Left renal cortex interstitium (tissue), 4 donors: ENCODE results near the gene NUDT16L1. TPM values are rescaled to one million over a fixed set of nuclear protein-coding genes. Genes with fewer than 3 reads are reported as not detected.

ENCODE experiments used
- DNase-seq, 4 donors: peaks; one replicate each; pipeline ENCODE4 v3.0.0-alpha.2; 2013; ENCODE audit warnings: low read depth in 4 of 4, low spot score in 2 of 4, missing footprints in 1 of 4
- polyA plus RNA-seq, 4 donors: library from polyadenylated mRNA; unstranded; fragments of 120-200 nt; gene quantifications; one replicate each; pipeline ENCODE4 v1.2.1, GENCODE V29; 2013; ENCODE audit not compliant: insufficient read length in 4 of 4

Gene NUDT16L1
- polyA plus RNA-seq, 4 donors: 37.0 to 66.3 (median 49.7) TPM

GRCh38 chr16:4663777-4664465, 29.4 kb upstream of the NUDT16L1 start:
- no peak for DNase-seq

DNA sequence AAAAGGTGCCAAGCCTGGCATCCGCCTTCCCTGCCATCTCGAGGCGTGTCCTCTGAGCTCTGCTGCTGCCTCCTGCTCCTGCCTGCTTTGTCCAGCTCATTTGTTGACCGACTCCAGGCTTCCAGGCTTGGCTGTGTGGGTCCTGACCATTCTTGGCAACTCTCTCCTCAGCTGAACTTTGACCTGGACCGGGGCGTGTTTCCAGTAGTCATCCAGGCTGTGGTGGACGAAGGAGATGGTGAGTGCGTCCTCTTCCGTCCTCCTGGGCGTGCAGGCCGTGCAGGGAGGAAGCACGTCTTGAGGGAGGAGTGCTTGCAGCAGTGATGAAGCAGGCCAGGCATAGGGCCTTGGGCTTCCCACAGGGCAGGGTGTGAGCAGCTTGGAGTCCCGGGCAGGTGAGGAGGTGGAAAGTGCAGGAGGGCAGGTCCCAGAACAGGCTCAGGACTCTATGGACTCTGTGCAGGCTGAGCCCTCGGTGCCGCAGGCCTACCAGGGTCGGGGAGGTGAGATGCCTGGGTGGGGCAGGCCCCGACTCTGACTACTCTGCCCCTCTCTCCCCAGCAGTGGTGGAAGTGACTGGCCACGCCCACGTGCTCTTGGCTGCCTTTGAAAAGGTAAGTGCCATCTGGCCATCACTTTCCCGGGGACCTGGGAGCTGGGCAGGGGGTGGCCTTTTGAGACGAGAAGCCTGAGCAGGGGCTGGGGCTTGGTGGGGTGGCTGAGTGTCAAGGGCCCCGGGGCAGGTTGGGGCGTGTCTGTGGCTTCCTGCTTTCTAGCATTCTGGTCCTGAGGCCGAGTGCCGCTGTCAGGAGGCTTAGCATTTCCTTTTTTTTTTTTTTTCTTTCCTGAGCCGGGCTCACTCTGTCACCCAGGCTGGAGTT, 28.6 kb upstream of the NUDT16L1 start:
- DNase-seq: no peak

DNA sequence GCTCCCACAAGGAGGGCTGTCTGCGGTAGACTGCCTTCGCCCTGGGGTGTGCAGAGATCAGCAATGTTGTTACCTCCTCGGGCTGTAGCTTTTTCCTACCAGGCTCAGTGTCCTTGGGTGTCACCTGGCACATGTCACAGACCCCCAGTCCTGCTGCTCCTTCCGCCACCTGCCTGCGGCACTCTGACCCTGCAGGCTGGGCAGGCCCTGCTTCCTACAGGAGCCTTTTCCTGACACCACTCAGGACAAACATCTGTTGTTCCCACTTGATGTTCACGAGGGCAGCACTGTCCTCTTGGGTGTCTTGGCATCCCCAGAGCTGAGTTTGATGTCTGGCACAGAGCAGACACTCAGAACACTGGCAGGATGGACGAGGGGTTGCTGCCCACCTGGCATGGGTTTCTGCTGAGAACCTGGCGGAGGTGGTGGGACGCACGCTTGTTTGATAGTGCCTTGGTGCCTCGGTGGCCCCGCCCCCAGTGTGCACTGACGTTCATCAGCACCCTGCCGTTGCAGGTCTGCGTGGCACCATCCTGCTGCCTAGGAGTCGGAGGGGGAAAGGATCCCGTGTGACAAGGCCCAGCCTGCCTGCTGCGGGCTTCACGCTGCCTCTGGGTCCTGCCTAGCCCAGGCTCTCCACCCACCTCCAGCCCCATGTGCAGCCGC, 26.7 kb upstream of the NUDT16L1 start:
- DNase-seq: no peak

- no peak for DNase-seq
These were observed 26.0 kb upstream of the NUDT16L1 start for GRCh38 chr16:4667203-4667963.

- DNase-seq: no peak
These were observed 24.9 kb upstream of the NUDT16L1 start for GRCh38 chr16:4668313-4668960.

GRCh38 chr16:4673387-4674046, 19.8 kb upstream of the NUDT16L1 start:
- DNase-seq: no peak

GRCh38 chr16:4674926-4675530, 18.3 kb upstream of the NUDT16L1 start:
- no peak for DNase-seq

DNA sequence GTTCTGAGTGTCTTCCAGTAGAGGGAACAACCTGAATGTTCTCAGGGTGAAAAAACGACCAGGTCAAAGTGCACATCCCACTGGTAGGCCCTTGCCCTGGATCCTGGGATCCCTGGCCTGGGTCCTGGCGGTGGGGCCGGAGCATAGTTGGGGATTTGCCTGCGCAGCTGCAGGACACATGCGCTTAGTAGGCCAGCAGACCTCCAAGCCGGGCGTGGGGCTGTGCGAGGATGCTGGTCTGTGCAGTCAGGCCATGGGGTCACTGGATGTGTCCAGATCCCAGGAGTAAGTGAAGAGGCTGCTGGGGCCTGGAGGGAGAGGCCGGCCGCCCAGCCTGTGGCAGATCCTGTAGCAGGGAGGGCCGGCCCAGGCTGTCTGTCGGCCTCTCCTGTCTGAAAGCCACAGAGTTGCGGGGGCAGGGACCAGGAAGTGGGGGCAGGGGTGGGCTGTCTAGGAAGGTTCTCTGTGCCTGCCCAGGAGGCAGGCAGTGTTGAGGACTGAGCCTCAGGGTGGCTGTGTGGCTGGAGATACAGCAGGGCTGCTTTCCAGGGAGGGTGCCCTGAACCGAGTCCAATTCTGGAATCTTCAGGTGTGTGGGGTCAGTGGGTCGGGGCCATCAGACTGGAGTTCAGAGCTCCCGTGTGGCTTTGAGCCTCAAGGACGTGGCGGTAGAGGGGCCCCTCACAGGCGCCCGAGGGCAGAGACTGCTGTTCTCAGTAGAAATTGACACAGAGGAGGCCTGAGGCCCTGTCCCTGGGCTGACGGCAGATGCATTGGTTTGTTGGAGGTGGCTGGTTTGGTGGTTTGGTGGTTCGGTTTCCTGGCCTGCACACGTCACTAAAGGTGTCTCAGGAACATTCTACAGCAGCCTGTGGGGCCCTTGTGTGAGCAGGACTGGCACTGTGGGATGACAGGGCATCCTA, 17.2 kb upstream of the NUDT16L1 start:
- no peak for DNase-seq

GRCh38 chr16:4676831-4677230, 16.5 kb upstream of the NUDT16L1 start:
- no peak for DNase-seq

DNA sequence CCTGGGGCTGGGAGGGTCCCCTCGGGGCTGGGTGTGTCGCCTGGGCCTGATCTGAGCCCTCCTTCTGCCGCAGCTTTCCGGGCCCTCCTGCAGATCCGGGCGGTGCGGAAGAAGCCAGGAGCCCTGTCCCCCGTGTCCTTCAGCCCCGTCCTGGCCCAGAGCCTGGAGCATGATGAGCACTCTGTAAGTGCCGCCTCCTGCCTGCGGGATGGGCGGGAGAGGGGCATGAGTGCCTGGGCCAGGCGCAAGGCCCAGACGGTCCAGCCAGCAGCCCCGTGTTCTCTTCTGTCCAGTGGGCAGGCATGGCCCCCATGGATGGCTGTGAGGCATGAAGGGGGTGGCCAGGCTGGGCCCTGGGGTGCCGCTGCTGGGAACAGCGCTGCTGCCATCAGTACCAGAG, 16.0 kb upstream of the NUDT16L1 start:
- no peak for DNase-seq

GRCh38 chr16:4677994-4678393, 15.4 kb upstream of the NUDT16L1 start:
- no peak for DNase-seq

DNA sequence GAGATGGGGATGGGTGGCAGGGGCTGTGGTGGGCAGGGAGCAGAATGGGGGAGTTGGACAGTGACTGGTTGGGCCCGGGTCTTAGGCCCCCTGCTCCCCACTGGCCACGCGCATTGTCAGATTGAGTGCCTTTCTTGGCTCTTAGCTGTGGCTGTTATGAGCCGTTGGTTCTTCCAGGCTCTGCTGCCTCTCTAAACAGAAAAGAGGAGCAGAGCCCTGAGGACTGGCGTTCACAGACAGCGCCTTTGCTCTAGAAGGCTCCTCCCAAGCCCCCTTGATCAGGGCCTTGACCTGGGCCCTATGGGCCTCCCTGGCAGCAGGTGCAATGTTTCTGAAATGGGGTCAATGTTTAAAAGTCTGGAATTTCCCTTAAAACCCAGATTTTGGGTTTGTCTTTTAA, 14.8 kb upstream of the NUDT16L1 start:
- no peak for DNase-seq

- no peak for DNase-seq
These were observed 14.1 kb upstream of the NUDT16L1 start for GRCh38 chr16:4679156-4679849.

- no peak for DNase-seq
These were observed 13.3 kb upstream of the NUDT16L1 start for GRCh38 chr16:4679850-4680636.

DNA sequence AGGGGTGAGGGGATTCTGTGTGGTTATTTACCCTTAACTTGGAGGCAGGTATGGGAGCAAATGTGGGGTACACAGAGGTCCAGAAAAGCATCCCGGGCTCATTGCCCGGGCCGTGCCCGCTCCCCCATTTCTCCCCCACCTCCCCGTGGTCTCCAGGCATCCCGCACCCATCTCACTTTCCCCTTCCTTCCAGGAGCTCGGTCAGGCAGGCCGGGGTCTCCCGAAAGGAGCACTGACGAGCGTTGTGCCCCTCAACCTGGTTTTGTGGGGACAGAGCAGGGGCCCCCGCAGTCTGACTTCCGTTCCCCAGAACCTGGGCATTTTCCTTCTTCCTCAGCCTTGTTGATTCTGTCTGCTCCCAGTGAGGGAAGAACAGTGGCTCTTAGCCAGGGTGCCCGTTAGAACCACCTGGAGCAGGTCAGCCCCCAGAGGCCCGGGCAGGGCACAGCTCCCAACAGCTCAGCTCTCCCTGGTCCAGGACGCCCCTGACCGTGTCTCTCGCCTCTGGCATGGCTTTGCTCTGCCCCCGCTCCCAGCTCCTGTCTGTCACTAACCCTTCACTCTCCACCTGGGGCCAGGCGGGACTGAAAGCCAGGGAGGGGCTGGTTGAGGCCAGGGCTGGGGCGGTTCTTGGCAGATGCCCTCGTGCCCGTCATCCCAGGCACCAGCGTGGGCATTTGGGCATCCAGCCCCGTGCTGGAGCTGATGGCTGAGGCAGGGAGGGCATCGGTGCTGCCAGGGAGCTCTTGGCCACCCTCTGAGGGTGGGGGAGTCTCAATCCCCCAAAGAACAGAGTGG, 12.5 kb upstream of the NUDT16L1 start:
- no peak for DNase-seq

DNA sequence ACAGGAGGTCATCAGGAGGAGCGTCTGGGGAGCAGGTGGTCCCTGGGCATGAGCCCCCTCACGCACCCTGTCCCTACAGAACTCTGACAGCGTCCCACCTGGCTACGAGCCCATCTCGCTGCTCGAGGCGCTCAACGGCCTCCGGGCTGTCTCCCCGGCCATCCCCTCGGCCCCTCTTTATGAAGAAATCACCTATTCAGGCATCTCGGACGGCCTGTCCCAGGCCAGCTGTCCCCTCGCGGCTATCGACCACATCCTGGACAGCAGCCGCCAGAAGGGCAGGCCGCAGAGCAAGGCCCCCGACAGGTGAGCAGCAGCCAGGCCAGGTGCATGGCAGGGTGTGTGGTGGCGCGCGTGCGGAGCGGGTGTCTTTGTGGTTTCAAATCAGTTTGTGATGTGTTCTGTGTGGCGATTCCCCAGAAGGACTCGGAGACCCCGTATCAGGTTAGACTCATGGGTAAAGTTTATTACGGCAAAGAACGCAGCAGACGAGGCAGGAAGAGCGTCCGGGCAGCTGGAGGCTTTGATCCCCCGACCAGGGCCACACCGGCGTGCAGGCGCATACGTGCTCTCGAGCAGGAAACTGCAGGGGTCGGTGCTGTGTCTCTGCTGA, 11.8 kb upstream of the NUDT16L1 start:
- no peak for DNase-seq
